NK-92 treated with Interleukin-12 subunit alpha and Interleukin-12 subunit beta, amount 100 ng/mL, for 24 hours (cell line): ENCODE measurements around the gene WDR64.
"Not testable (repeated sequence)": the region's sequence is repeated elsewhere in the genome, so short reads cannot be mapped to it uniquely, and the experiment has no call there.

ENCODE experiments used
- DNase-seq: peaks from one replicate; lab custom pipeline; 2025; lab: John Stamatoyannopoulos, UW

WDR64 gene

GRCh38 chr1:241800640-241801039, 148.6 kb downstream of the WDR64 start:
- DNase-seq = no peak

GRCh38 chr1:241802863-241803262, 150.8 kb downstream of the WDR64 start:
- DNase-seq = no peak

- DNase-seq = not testable (repeated sequence)
Observed at GRCh38 chr1:241804706-241805105, 152.6 kb downstream of the WDR64 start.

- no peak for DNase-seq
Observed at GRCh38 chr1:241808265-241808664, 156.2 kb downstream of the WDR64 start.

GRCh38 chr1:241810769-241811405, 158.8 kb downstream of the WDR64 start:
- no peak for DNase-seq

- DNase-seq = no peak
Observed at GRCh38 chr1:241813768-241814320, 161.8 kb downstream of the WDR64 start.

GRCh38 chr1:241816008-241816407, 163.9 kb downstream of the WDR64 start:
- DNase-seq = no peak

- no peak for DNase-seq
Observed at GRCh38 chr1:241817331-241817792, 165.3 kb downstream of the WDR64 start.

- DNase-seq = no peak
Observed at GRCh38 chr1:241817956-241818612, 166.0 kb downstream of the WDR64 start.

GRCh38 chr1:241819340-241819866, 167.3 kb downstream of the WDR64 start:
- no peak for DNase-seq

GRCh38 chr1:241821363-241821762, 169.3 kb downstream of the WDR64 start:
- no peak for DNase-seq

- no peak for DNase-seq
Observed at GRCh38 chr1:241822846-241823245, 170.8 kb downstream of the WDR64 start.

- no peak for DNase-seq
Observed at GRCh38 chr1:241823925-241824324, 171.8 kb downstream of the WDR64 start.

- DNase-seq = no peak
Observed at GRCh38 chr1:241825581-241825980, 173.5 kb downstream of the WDR64 start.

GRCh38 chr1:241826613-241827012, 174.5 kb downstream of the WDR64 start:
- DNase-seq = not testable (repeated sequence)

GRCh38 chr1:241827264-241827663, 175.2 kb downstream of the WDR64 start:
- no peak for DNase-seq

- DNase-seq = no peak
Observed at GRCh38 chr1:241828463-241829021, 176.5 kb downstream of the WDR64 start.

- DNase-seq = no peak
Observed at GRCh38 chr1:241829468-241829867, 177.4 kb downstream of the WDR64 start.

GRCh38 chr1:241834733-241835377, 182.8 kb downstream of the WDR64 start:
- DNase-seq = no peak

- DNase-seq = no peak
Observed at GRCh38 chr1:241836941-241837340, 184.9 kb downstream of the WDR64 start.

GRCh38 chr1:241837416-241837815, 185.3 kb downstream of the WDR64 start:
- DNase-seq = no peak

GRCh38 chr1:241837901-241838300, 185.8 kb downstream of the WDR64 start:
- no peak for DNase-seq
